H1 (cell line): ENCODE data around the gene MBP. TPM values are rescaled to one million over a fixed set of nuclear protein-coding genes. Genes with fewer than 3 reads are reported as not detected.

Experiments used
- CTCF ChIA-PET: fragments of 300-600 bp; sonication (Branson Sonifier 250); formaldehyde crosslinking; loops from one replicate; lab custom pipeline; 2021; ENCODE audit not compliant: partially characterized antibody; lab: Charles Lee
- POLR2A ChIA-PET: fragments of 300-600 bp; sonication (Branson Sonifier 250); formaldehyde crosslinking; loops from one replicate; lab custom pipeline; 2021; ENCODE audit warnings: inconsistent platforms; ENCODE audit not compliant: partially characterized antibody; lab: Charles Lee
- DNase-seq, 2 experiments: peaks; one replicate each; pipeline versions ENCODE4 v3.0.0 to v3.0.0-alpha.2; 2010 to 2022; ENCODE audit warnings: low spot score in 2 of 2, low read depth in 1 of 2, mixed read lengths in 1 of 2
- FAIRE-seq: peaks from 2 replicates; lab custom pipeline; 2011; peaks lifted over from hg19 to GRCh38; lab: Jason Lieb, UNC
- H2AFZ ChIP-seq: 2 replicates; pipeline ENCODE4 v1.8.1; 2012; ENCODE audit warnings: low read length, inconsistent platforms
- H2AK5ac ChIP-seq: 2 replicates; pipeline ENCODE4 v1.6.1; 2013; ENCODE audit warnings: low read depth, low read length
- H2BK120ac ChIP-seq: replicated peaks from 2 replicates; pipeline ENCODE3; 2013; ENCODE audit warnings: low read depth, low read length, inconsistent platforms
- H2BK12ac ChIP-seq: 2 replicates; pipeline ENCODE4 v1.6.1; 2013; ENCODE audit warnings: low read depth, low read length
- H2BK15ac ChIP-seq: 2 replicates; pipeline ENCODE4 v1.6.1; 2013; ENCODE audit warnings: low read length
- H2BK20ac ChIP-seq: 2 replicates; pipeline ENCODE4 v1.6.1; 2013; ENCODE audit warnings: low read length
- H2BK5ac ChIP-seq: 2 replicates; pipeline ENCODE4 v1.6.1; 2013; ENCODE audit warnings: low read depth, low read length
- H3K14ac ChIP-seq: 2 replicates; pipeline ENCODE4 v1.6.1; 2013; ENCODE audit warnings: inconsistent platforms; ENCODE audit not compliant: insufficient read length
- H3K18ac ChIP-seq: 2 replicates; pipeline ENCODE4 v1.6.1; 2013; ENCODE audit warnings: low read length; ENCODE audit errors: extremely low read depth
- H3K23ac ChIP-seq: 2 replicates; pipeline ENCODE4 v1.6.1; 2013; ENCODE audit warnings: inconsistent platforms; ENCODE audit not compliant: insufficient read length
- H3K23me2 ChIP-seq: 2 replicates; pipeline ENCODE4 v1.6.1; 2013; ENCODE audit warnings: low read depth, low read length
- H3K27ac ChIP-seq: 2 replicates; pipeline ENCODE4 v1.6.1; 2011; ENCODE audit warnings: low read depth, low read length, inconsistent platforms
- H3K27me3 ChIP-seq, 4 experiments: replicated peaks in 1 of 4; 1 replicate in 1 of 4; 2 replicates in 3 of 4; pipeline versions ENCODE4 v1.6.1 to v1.8.1; 2011 to 2013; ENCODE audit warnings: low read length in 3 of 4, mild to moderate bottlenecking in 3 of 4, inconsistent platforms in 2 of 4, mixed read lengths in 2 of 4, moderate library complexity in 1 of 4; ENCODE audit not compliant: control insufficient read depth in 3 of 4, insufficient read depth in 3 of 4; ENCODE audit errors: extremely low read depth in 1 of 4
- H3K36me3 ChIP-seq, 4 experiments: 2 replicates each; pipeline versions ENCODE4 v1.6.1 to v1.8.1; 2011 to 2013; ENCODE audit warnings: mild to moderate bottlenecking in 4 of 4, low read length in 3 of 4, moderate library complexity in 2 of 4, control low read depth in 1 of 4, inconsistent platforms in 1 of 4; ENCODE audit not compliant: insufficient read depth in 4 of 4, control insufficient read depth in 2 of 4
- H3K4ac ChIP-seq: replicated peaks from 2 replicates; pipeline ENCODE3; 2013; ENCODE audit warnings: low read length, low read depth, mixed read lengths, inconsistent platforms; ENCODE audit not compliant: insufficient read length
- H3K4me1 ChIP-seq, 4 experiments: replicated peaks in 1 of 4; 1 replicate in 1 of 4; 2 replicates in 3 of 4; pipeline versions ENCODE4 v1.6.1 to v1.8.1; 2011 to 2013; ENCODE audit warnings: low read length in 3 of 4, inconsistent platforms in 2 of 4, mixed read lengths in 1 of 4; ENCODE audit not compliant: insufficient read depth in 4 of 4, control insufficient read depth in 3 of 4
- H3K4me2 ChIP-seq, 2 experiments: 2 replicates each; pipeline versions ENCODE4 v1.6.1 to v1.8.1; 2011 to 2013; ENCODE audit warnings: low read depth in 2 of 2, low read length in 2 of 2, control low read depth in 1 of 2, inconsistent platforms in 1 of 2, mild to moderate bottlenecking in 1 of 2; ENCODE audit not compliant: insufficient read depth in 1 of 2
- H3K4me3 ChIP-seq, 4 experiments: fragments of 200-600, 300-600 bp in 1 of 4; sonication (generic), shearing (Covaris generic), sonication (Bioruptor Twin) in 1 of 4; 2 replicates each; pipeline versions ENCODE4 v1.5.1 to v1.8.1; 2011 to 2016; ENCODE audit warnings: low read length in 4 of 4, low read depth in 3 of 4, control low read depth in 2 of 4, inconsistent platforms in 2 of 4, mild to moderate bottlenecking in 2 of 4, mixed read lengths in 1 of 4, moderate library complexity in 1 of 4; ENCODE audit not compliant: insufficient read depth in 2 of 4; ENCODE audit errors: extremely low read depth in 1 of 4
- H3K56ac ChIP-seq: replicated peaks from 2 replicates; pipeline ENCODE3; 2013; ENCODE audit warnings: low read depth, mild to moderate bottlenecking, mixed read lengths, low read length, inconsistent platforms; ENCODE audit not compliant: insufficient read length
- H3K79me1 ChIP-seq: 2 replicates; pipeline ENCODE4 v1.6.1; 2013; ENCODE audit warnings: low read depth, low read length, control low read depth
- H3K79me2 ChIP-seq, 2 experiments: 2 replicates each; pipeline versions ENCODE4 v1.6.1 to v1.8.1; 2012 to 2013; ENCODE audit warnings: low read length in 2 of 2, mild to moderate bottlenecking in 2 of 2, inconsistent platforms in 1 of 2; ENCODE audit not compliant: insufficient read depth in 2 of 2, control insufficient read depth in 1 of 2
- H3K9ac ChIP-seq, 4 experiments: replicated peaks in 1 of 4; 1 replicate in 1 of 4; 2 replicates in 3 of 4; pipeline versions ENCODE4 v1.6.1 to v1.8.1; 2011 to 2013; ENCODE audit warnings: low read depth in 3 of 4, low read length in 3 of 4, control low read depth in 2 of 4, mild to moderate bottlenecking in 2 of 4, moderate library complexity in 2 of 4, inconsistent platforms in 1 of 4; ENCODE audit errors: extremely low read depth in 1 of 4
- H3K9me3 ChIP-seq, 2 experiments: 2 replicates each; pipeline versions ENCODE4 v1.6.1 to v1.8.1; 2012 to 2013; ENCODE audit warnings: mild to moderate bottlenecking in 2 of 2, moderate library complexity in 2 of 2, control low read depth in 1 of 2, inconsistent platforms in 1 of 2, low read depth in 1 of 2, low read length in 1 of 2, mixed read lengths in 1 of 2; ENCODE audit not compliant: insufficient read depth in 2 of 2
- H4K20me1 ChIP-seq, 2 experiments: replicated peaks in 1 of 2; 2 replicates each; pipeline versions ENCODE3 to v1.8.1; 2011 to 2013; ENCODE audit warnings: inconsistent platforms in 2 of 2, low read length in 2 of 2, mild to moderate bottlenecking in 1 of 2; ENCODE audit not compliant: insufficient read depth in 2 of 2, control insufficient read depth in 1 of 2
- H4K5ac ChIP-seq: 2 replicates; pipeline ENCODE4 v1.6.1; 2013; ENCODE audit warnings: low read length, low read depth, mixed read lengths, inconsistent platforms; ENCODE audit not compliant: insufficient read length
- H4K8ac ChIP-seq: 2 replicates; pipeline ENCODE4 v1.8.0; 2013; ENCODE audit warnings: mild to moderate bottlenecking, moderate library complexity, low read length, inconsistent platforms; ENCODE audit not compliant: insufficient read depth; ENCODE audit errors: extremely low read depth
- H4K91ac ChIP-seq: replicated peaks from 2 replicates; pipeline ENCODE3; 2013; ENCODE audit warnings: low read length, mixed read lengths, inconsistent platforms; ENCODE audit not compliant: insufficient read length
- NRF1 ChIP-seq: IDR thresholded peaks from 2 replicates; pipeline ENCODE4 v1.6.1; 2011; ENCODE audit warnings: mild to moderate bottlenecking, low read depth, low read length, improper control_type of control experiment
- SAP30 ChIP-seq: fragments of 300-600 bp; sonication (generic); IDR thresholded peaks from 2 replicates; pipeline ENCODE4 v1.7.1; 2012; ENCODE audit warnings: low read length, moderate library complexity, mild to moderate bottlenecking, inconsistent platforms; ENCODE audit not compliant: insufficient read depth, insufficient replicate concordance
- SIX5 ChIP-seq: IDR thresholded peaks from 2 replicates; pipeline ENCODE4 v1.6.1; 2011; ENCODE audit warnings: mild to moderate bottlenecking, low read depth, low read length
- SRF ChIP-seq: IDR thresholded peaks from 2 replicates; pipeline ENCODE4 v1.6.1; 2011; ENCODE audit warnings: mild to moderate bottlenecking, low read depth, low read length, moderate library complexity
- YY1 ChIP-seq: IDR thresholded peaks from 2 replicates; pipeline ENCODE4 v1.6.1; 2011; ENCODE audit warnings: low read depth, mild to moderate bottlenecking, low read length
- ZNF274 ChIP-seq: IDR thresholded peaks from 2 replicates; pipeline ENCODE4 v1.7.0; 2012; ENCODE audit warnings: low read length, borderline replicate concordance; ENCODE audit errors: extremely low read depth
- WGBS, 2 experiments: shearing (Covaris generic) in 1 of 2; methylation state at CpG; one replicate each; pipeline versions ENCODE4 v1.1.6 to v1.1.7; 2013 to 2015; ENCODE audit warnings: low lambda C conversion rate in 2 of 2, mixed read lengths in 2 of 2, inconsistent platforms in 1 of 2, low coverage in 1 of 2, missing lambda C conversion rate in 1 of 2; ENCODE audit not compliant: insufficient replicate concordance in 2 of 2, insufficient coverage in 1 of 2, insufficient read length in 1 of 2; ENCODE audit errors: extremely low coverage in 1 of 2, missing lambda C conversion rate in 1 of 2; 5-methylcytosine and 5-hydroxymethylcytosine counted together
- polyA plus RNA-seq, 7 experiments: library from polyadenylated mRNA; depleted of rRNA in 3 of 7; stranded (reverse) in 5 of 7; unstranded in 2 of 7; fragments of >200 nt in 5 of 7; fragments of 200-250 nt in 2 of 7; gene quantifications; 1 replicate in 5 of 7; 2 replicates in 1 of 7; 4 replicates in 1 of 7; pipeline versions ENCODE4 v1.2.1 to v1.2.3, GENCODE V29; 2011 to 2013; ENCODE audit warnings: missing spikeins in 2 of 7, mixed read lengths in 2 of 7
- total RNA-seq: library from RNA; stranded (reverse); fragmentation: NEBNext Ultra II Directional; extraction: Animal tissue kit (Norgen Biotek cat#: 25700); gene quantifications from 2 replicates; pipeline ENCODE4 v1.2.1, GENCODE V29; 2021
- TF ChIP-seq, protein P1 (sequence below): IDR thresholded peaks from 2 replicates; pipeline ENCODE4 v1.6.1; 2011; ENCODE audit warnings: low read length, improper control_type of control experiment
- TF ChIP-seq, protein P2 (sequence below): IDR thresholded peaks from 2 replicates; pipeline ENCODE4 v1.6.1; 2012; ENCODE audit warnings: low read length, inconsistent platforms

The MBP gene
- total and polyA plus RNA-seq, 2 of the 8 experiments (the other 6 are each of a cell fraction or from before 2014, with no cell fraction given), result 7.7 to 19.2 TPM

DNA sequence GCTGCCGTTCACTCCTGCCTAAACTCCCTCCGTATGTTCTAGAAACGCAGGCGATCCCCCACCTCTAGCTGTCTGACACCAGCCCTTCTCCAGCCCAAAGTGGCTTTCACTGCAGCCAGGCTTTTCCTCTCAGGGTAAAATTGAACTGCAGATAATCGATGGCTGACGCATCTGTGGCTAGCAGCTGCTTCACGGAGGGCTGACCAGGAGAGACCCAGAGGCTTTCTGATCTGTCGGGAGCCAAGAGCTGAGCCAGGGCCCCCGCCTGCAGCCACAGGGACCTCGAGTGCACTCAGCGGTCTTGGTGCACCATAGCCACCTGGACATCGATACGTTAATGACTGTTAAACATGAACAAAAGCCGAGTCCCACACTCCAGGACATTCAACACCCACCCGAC is 107.5 kb downstream of the MBP start:
- H3K23ac ChIP-seq, result no peak overlapping the region
- FAIRE-seq, result no peak
- H3K79me2 ChIP-seq, result no peaks in the 10 kb centered on the region
- H2BK5ac ChIP-seq, result no peak overlapping the region
- WGBS, 2 experiments, result 89% methylated on average over 15 of the region's 15 CpGs; no CpG with 5 or more reads in 1 of the 2 experiments
- no peak overlapping the region for H4K5ac ChIP-seq
- H4K8ac ChIP-seq, result no peak overlapping the region; the same call in 1 of the 2 replicates
- no peaks in the 10 kb centered on the region for H3K36me3 ChIP-seq
- H3K4me2 ChIP-seq, result no peak overlapping the region
- no peak overlapping the region for H3K4ac ChIP-seq
- H3K18ac ChIP-seq, result no peak overlapping the region
- H3K27ac ChIP-seq, result no peak overlapping the region
- no peak for DNase-seq
- H3K27me3 ChIP-seq, result no peaks in the 10 kb centered on the region
- H3K79me1 ChIP-seq, result no peaks in the 10 kb centered on the region; the same call in 1 of the 2 replicates
- TF ChIP-seq SRF (no peak), SAP30 (no peak), NRF1 (no peak), ZNF274 (no peak), SIX5 (no peak), YY1 (no peak)
- TF ChIP-seq, protein P1, sequence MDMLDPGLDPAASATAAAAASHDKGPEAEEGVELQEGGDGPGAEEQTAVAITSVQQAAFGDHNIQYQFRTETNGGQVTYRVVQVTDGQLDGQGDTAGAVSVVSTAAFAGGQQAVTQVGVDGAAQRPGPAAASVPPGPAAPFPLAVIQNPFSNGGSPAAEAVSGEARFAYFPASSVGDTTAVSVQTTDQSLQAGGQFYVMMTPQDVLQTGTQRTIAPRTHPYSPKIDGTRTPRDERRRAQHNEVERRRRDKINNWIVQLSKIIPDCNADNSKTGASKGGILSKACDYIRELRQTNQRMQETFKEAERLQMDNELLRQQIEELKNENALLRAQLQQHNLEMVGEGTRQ, result no peak
- TF ChIP-seq, protein P2, sequence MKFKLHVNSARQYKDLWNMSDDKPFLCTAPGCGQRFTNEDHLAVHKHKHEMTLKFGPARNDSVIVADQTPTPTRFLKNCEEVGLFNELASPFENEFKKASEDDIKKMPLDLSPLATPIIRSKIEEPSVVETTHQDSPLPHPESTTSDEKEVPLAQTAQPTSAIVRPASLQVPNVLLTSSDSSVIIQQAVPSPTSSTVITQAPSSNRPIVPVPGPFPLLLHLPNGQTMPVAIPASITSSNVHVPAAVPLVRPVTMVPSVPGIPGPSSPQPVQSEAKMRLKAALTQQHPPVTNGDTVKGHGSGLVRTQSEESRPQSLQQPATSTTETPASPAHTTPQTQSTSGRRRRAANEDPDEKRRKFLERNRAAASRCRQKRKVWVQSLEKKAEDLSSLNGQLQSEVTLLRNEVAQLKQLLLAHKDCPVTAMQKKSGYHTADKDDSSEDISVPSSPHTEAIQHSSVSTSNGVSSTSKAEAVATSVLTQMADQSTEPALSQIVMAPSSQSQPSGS, result no peak
- H2BK20ac ChIP-seq, result no peak overlapping the region
- H2AFZ ChIP-seq, result no peak overlapping the region
- H3K23me2 ChIP-seq, result no peaks in the 10 kb centered on the region
- H3K9me3 ChIP-seq, result no peaks in the 10 kb centered on the region; a peak in 1 of 4 replicates
- H3K4me1 ChIP-seq, result peaks cover 0 to 4% (median 3%) of the 10 kb centered on the region in 4 experiments; a peak in 6 of 7 replicates
- no peak overlapping the region for H3K56ac ChIP-seq
- no peak overlapping the region for H2BK120ac ChIP-seq
- no peak overlapping the region for H4K91ac ChIP-seq
- H4K20me1 ChIP-seq, result no peaks in the 10 kb centered on the region
- POLR2A ChIA-PET, result no interaction called here
- H3K9ac ChIP-seq, result no peak overlapping the region
- H2BK15ac ChIP-seq, result no peak overlapping the region
- H3K4me3 ChIP-seq, result no peak overlapping the region
- no peak overlapping the region for H2AK5ac ChIP-seq
- H2BK12ac ChIP-seq, result no peak overlapping the region
- H3K14ac ChIP-seq, result no peak overlapping the region
- CTCF ChIA-PET, result interaction anchor here (0.9 to 1.0 kb wide), 3 partner anchors 16 to 103 kb away, joined by 3 to 5 read pairs (median 3); no protein-coding TSS in a partner anchor
